Measurements from ENCODE around the gene UQCRC2.

GRCh38 chr16:22007509-22008214 lies 54.5 kb downstream of the UQCRC2 start, which contains the start of gene MOSMO:
- TF ChIP-seq CTCF (IDR thresholded peaks at IDR 0.05) (no peak), POLR2A (IDR thresholded peaks at IDR 0.05) (no peak), POLR2AphosphoS5 (IDR thresholded peaks at IDR 0.05) (peak in 2 of 4 donors; percentile 68 to 71)
